Suprapubic skin (tissue), 3 donors: ENCODE data around the gene RBM19.

ENCODE experiments used
- CTCF ChIP-seq, 2 donors: fragments of 200-600 bp in 1 of 2; fragments of 450-650 bp in 1 of 2; sonication (generic) in 1 of 2; IDR thresholded peaks; one replicate each; pipeline ENCODE4 v1.5.1; 2016 to 2019; ENCODE audit warnings: antibody characterized with exemption in 2 of 2, mild to moderate bottlenecking in 1 of 2, moderate library complexity in 1 of 2
- POLR2A ChIP-seq, 2 donors: fragments of 450-650 bp; IDR thresholded peaks; one replicate each; pipeline ENCODE4 v1.6.1; 2017; ENCODE audit warnings: antibody characterized with exemption in 2 of 2, mild to moderate bottlenecking in 2 of 2, moderate library complexity in 2 of 2

GRCh38 chr12:113997365-113997764 is 31.2 kb upstream of the RBM19 start:
- TF ChIP-seq CTCF (IDR thresholded peaks at IDR 0.05) (no peak), POLR2A (IDR thresholded peaks at IDR 0.05) (no peak)
